Breast epithelium (tissue), 4 donors: ENCODE data around the gene ALB. TPM values are rescaled to one million over a fixed set of nuclear protein-coding genes. Genes with fewer than 3 reads are reported as not detected.

Experiments used
- DNase-seq, 2 donors: peaks; one replicate each; pipeline ENCODE4 v3.0.0-alpha.2; 2019; ENCODE audit warnings: low spot score in 2 of 2
- H3K27ac ChIP-seq, 2 donors: fragments of 200-600 bp; sonication (generic) in 1 of 2; one replicate each; pipeline ENCODE4 v1.5.1; 2016 to 2019; ENCODE audit warnings: mild to moderate bottlenecking in 1 of 2
- H3K27me3 ChIP-seq, 2 donors: fragments of 200-600 bp; sonication (generic) in 1 of 2; one replicate each; pipeline versions ENCODE4 v1.5.1 to v1.6.0; 2017 to 2019; ENCODE audit warnings: control low read depth in 1 of 2, mild to moderate bottlenecking in 1 of 2
- H3K36me3 ChIP-seq: fragments of 200-600 bp; one replicate; pipeline ENCODE4 v1.5.1; 2019
- H3K4me1 ChIP-seq, 2 donors: fragments of 200-600 bp; sonication (generic); one replicate each; pipeline ENCODE4 v1.5.1; 2016 to 2019; ENCODE audit warnings: control low read depth in 1 of 2
- H3K4me3 ChIP-seq, 3 donors: fragments of 200-600 bp; sonication (generic); 1 replicate in 2 of 3; 2 replicates in 1 of 3; pipeline ENCODE4 v1.5.1; 2016 to 2019; ENCODE audit warnings: mild to moderate bottlenecking in 3 of 3, moderate library complexity in 2 of 3
- H3K9me3 ChIP-seq, 2 donors: fragments of 200-600 bp; sonication (generic) in 1 of 2; one replicate each; pipeline ENCODE4 v1.5.1; 2016 to 2019; ENCODE audit warnings: control low read depth in 1 of 2
- CTCF ChIP-seq, 3 donors: fragments of 450-650 bp; IDR thresholded peaks; one replicate each; pipeline ENCODE4 v1.5.1; 2016 to 2017; ENCODE audit warnings: antibody characterized with exemption in 3 of 3, mild to moderate bottlenecking in 3 of 3, moderate library complexity in 3 of 3
- POLR2A ChIP-seq: fragments of 450-650 bp; IDR thresholded peaks from one replicate; pipeline ENCODE4 v1.6.1; 2016; ENCODE audit warnings: antibody characterized with exemption, mild to moderate bottlenecking, moderate library complexity
- POLR2AphosphoS5 ChIP-seq, 3 donors: sonication (generic); formaldehyde crosslinking; IDR thresholded peaks; one replicate each; pipeline ENCODE4 v1.6.1; 2017; ENCODE audit warnings: antibody characterized with exemption in 3 of 3
- intact Hi-C: fragments of 100-400 bp; cut with DNase I; formaldehyde crosslinking; loops from one replicate; pipeline ENCODE4 v1.15.1; 2023; ENCODE audit warnings: low total_unique reads
- total RNA-seq, 3 donors: library from RNA; depleted of rRNA; stranded (reverse); fragments of >200 nt; gene quantifications; one replicate each; pipeline ENCODE4 v1.1.0, GENCODE V29; 2016

The ALB gene
- total RNA-seq, 3 donors from 2014 or later = 0.66 to 9.1 TPM; not detected in 1

GRCh38 chr4:73453701-73454005 is 49.6 kb downstream of the ALB start:
- Histone ChIP-seq H3K27me3 (no peaks in the 10 kb centered on the region), H3K36me3 (no peaks in the 10 kb centered on the region), H3K27ac (no peak overlapping the region), H3K9me3 (no peaks in the 10 kb centered on the region), H3K4me3 (no peak overlapping the region), H3K4me1 (no peaks in the 10 kb centered on the region)
- no peak for DNase-seq
- TF ChIP-seq POLR2AphosphoS5 (IDR thresholded peaks at IDR 0.05) = no peak
- intact Hi-C loops = no loop called here

GRCh38 chr4:73454920-73455319 is 50.8 kb downstream of the ALB start:
- Histone ChIP-seq H3K36me3 (no peaks in the 10 kb centered on the region), H3K9me3 (no peaks in the 10 kb centered on the region), H3K27ac (no peak overlapping the region), H3K4me1 (no peaks in the 10 kb centered on the region), H3K4me3 (no peak overlapping the region), H3K27me3 (no peaks in the 10 kb centered on the region)
- intact Hi-C loops = no loop called here
- DNase-seq = no peak
- TF ChIP-seq CTCF (IDR thresholded peaks at IDR 0.05) (no peak), POLR2AphosphoS5 (IDR thresholded peaks at IDR 0.05) (no peak), POLR2A (no peak)

- Histone ChIP-seq H3K4me3 (no peak overlapping the region), H3K27ac (no peak overlapping the region), H3K36me3 (no peaks in the 10 kb centered on the region), H3K4me1 (no peaks in the 10 kb centered on the region), H3K9me3 (no peaks in the 10 kb centered on the region), H3K27me3 (no peaks in the 10 kb centered on the region)
- DNase-seq = no peak
- intact Hi-C loops = no loop called here
- TF ChIP-seq POLR2A (no peak), POLR2AphosphoS5 (IDR thresholded peaks at IDR 0.05) (no peak)
Observed at GRCh38 chr4:73456177-73457022, 52.3 kb downstream of the ALB start.

- Histone ChIP-seq H3K9me3 (no peaks in the 10 kb centered on the region), H3K36me3 (no peaks in the 10 kb centered on the region), H3K27me3 (no peaks in the 10 kb centered on the region), H3K27ac (no peak overlapping the region), H3K4me3 (no peak overlapping the region), H3K4me1 (no peaks in the 10 kb centered on the region)
- TF ChIP-seq POLR2AphosphoS5 (IDR thresholded peaks at IDR 0.05) = no peak
- no peak for TF ChIP-seq CTCF (IDR thresholded peaks at IDR 0.05)
- no peak for TF ChIP-seq POLR2A
- intact Hi-C loops = no loop called here
- DNase-seq = no peak
Observed at GRCh38 chr4:73458184-73459047, 54.3 kb downstream of the ALB start.

- TF ChIP-seq POLR2AphosphoS5 (IDR thresholded peaks at IDR 0.05) (no peak), CTCF (IDR thresholded peaks at IDR 0.05) (no peak), POLR2A (no peak)
- intact Hi-C loops = no loop called here
Observed at GRCh38 chr4:73459048-73459421, 54.9 kb downstream of the ALB start.

More at GRCh38 chr4:73459048-73459421, 54.9 kb downstream of the ALB start:
- Histone ChIP-seq H3K36me3 (no peaks in the 10 kb centered on the region), H3K9me3 (no peaks in the 10 kb centered on the region), H3K4me3 (no peak overlapping the region), H3K27me3 (no peaks in the 10 kb centered on the region), H3K27ac (no peak overlapping the region), H3K4me1 (no peaks in the 10 kb centered on the region)
- DNase-seq = no peak
